Measurements from ENCODE around the gene PGC. TPM values are rescaled to one million over a fixed set of nuclear protein-coding genes. Genes with fewer than 3 reads are reported as not detected.

The PGC gene
- total and polyA plus RNA-seq, 2 of the 8 experiments (the other 6 are each of a cell fraction or from before 2014, with no cell fraction given), result 0.09 TPM; not detected in 1

- TF ChIP-seq KDM4A (IDR thresholded peaks at IDR 0.05; ENCODE audit: low read depth, low read length, severe bottlenecking), result no peak
- no peak for TF ChIP-seq MAX (IDR thresholded peaks at IDR 0.05)
- TF ChIP-seq NANOG (IDR thresholded peaks at IDR 0.05; ENCODE audit: insufficient read depth, low read depth, low read length, poor library complexity, severe bottlenecking), result no peak
- no peak for TF ChIP-seq RXRA (IDR thresholded peaks at IDR 0.05; ENCODE audit: insufficient read depth, low read depth, low read length)
Observed at GRCh38 chr6:41719436-41720261, 27.5 kb downstream of the PGC start (continued).

Measured in H1 (cell line).